ENCODE measurements around the gene MAPK12.
A peak's percentile ranks its signal among the peaks of the same experiment; 100 is the strongest.

MAPK12 gene

DNA sequence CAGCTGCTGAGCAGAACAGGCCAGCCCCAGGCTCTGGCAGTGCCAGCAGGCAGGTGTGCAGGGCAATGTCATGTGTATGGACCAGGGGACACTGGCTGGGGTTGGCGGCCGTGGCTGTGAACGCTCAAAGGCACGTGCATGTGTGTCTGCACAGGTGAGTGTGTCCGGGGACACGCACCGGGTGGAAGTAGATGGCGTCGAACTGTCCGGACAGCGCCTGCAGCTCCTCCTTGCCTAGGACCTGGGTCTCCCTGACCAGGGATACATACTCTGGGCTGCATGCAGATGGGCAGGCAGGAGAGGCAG is 11.3 kb downstream of the MAPK12 start:
- peak overlapping the region; percentile 97 for H3K4me3 ChIP-seq (ENCODE audit: low read length)
- peak overlapping the region; percentile 1 for H3K9ac ChIP-seq (ENCODE audit: low read length)
- no peaks in the 10 kb centered on the region for H3K27me3 ChIP-seq (ENCODE audit: control insufficient read depth, insufficient read depth, low read length)
- no peak overlapping the region for H3K27ac ChIP-seq (ENCODE audit: low read depth, low read length)
- H3K36me3 ChIP-seq (ENCODE audit: control insufficient read depth, insufficient read depth, low read length), result peaks cover 15% of the 10 kb centered on the region
- H3K4me1 ChIP-seq (ENCODE audit: control insufficient read depth, insufficient read depth, low read length), result peaks cover 14% of the 10 kb centered on the region

DNA sequence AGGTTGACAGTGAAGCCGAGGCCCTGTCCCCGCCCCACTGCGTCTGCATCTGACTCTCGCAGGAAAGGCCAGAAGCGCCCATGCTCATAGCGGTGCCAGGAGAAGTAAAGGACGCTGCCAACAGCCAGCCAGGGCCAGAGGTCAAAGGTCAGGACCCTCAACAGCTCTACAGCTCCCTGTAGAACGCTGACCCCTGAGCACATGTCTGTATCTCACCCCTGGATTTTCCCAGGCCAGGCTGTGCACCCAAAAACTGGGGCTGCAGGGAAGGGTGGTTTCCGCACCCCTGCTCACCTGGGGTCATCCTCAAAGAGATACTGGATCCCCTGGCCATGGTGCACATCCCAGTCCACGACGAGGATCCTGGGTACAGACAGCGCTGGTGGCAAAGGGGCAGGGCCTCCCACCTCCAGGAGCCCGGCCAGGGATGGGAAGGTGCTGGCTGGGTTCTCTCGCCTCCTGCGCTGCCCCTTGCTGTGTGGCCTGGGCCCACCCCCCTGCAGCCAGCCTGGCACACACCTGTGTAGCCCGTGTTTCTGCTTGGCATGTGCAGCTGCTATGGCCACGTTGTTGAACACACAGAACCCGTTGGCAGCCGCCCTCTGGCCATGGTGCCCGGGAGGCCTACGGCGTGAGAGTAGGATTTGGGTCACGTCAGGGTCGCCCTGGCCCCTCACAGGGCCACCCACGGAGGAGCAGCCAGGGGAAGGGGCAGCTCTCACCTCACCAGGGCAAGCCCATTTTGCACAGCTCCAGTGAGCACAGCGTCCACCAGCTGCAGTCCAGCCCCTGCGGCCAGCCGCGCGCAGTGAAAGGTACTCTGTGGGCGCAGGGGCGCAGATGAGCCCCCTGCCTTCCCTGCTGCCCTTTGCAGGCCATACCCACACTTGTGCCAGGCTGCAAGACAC is 11.9 kb downstream of the MAPK12 start:
- Histone ChIP-seq H3K4me1 (ENCODE audit: control insufficient read depth, insufficient read depth, low read length) (peaks cover 14% of the 10 kb centered on the region), H3K36me3 (ENCODE audit: control insufficient read depth, insufficient read depth, low read length) (peaks cover 15% of the 10 kb centered on the region), H3K27ac (ENCODE audit: low read depth, low read length) (no peak overlapping the region), H3K9ac (ENCODE audit: low read length) (no peak overlapping the region), H3K27me3 (ENCODE audit: control insufficient read depth, insufficient read depth, low read length) (no peaks in the 10 kb centered on the region), H3K4me3 (ENCODE audit: low read length) (peak overlapping the region; percentile 97)

DNA sequence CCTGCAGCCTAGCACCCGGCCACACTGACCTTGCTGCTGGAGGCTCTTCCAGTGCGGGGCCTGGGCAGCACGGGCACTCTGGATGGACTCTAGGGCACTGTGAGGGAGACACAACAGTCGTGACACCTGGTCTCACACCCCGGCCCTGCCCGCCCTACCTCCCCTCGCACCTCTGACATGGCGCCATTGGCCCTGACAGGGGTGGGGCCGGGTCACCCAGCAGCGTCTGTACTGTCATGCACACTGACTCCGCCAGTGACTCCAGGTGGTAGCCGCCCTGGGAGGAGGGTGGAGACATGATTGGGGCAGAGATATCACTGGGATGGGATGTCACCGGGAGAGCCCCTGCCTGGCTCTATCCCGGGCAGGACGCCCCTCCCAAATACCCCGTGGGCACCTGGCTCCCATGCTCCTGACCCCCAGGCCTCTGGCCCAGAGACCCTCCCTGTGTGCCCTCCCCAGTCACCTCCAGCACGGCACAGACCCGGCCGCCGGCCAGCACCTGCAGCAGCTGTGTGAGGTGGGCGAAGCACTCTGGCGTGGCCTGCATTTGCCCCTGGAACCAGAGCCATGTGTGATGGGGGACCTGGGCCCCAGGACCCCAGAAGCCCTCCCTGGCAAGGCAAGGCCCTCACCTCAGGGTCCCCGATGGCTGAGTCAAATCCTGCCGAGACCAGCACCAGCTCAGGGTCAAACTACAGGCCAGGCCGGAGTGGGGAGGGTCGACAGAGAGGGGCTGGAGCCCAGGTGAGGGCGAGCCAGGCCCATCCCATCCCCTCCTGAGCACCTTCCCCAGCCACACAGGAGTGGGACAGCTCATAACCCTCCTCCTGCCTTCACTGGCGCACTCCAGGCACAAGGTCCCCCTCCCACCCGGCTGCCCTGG is 13.0 kb downstream of the MAPK12 start:
- H3K27me3 ChIP-seq (ENCODE audit: control insufficient read depth, insufficient read depth, low read length), result no peaks in the 10 kb centered on the region
- peaks cover 17% of the 10 kb centered on the region for H3K4me1 ChIP-seq (ENCODE audit: control insufficient read depth, insufficient read depth, low read length)
- H3K4me3 ChIP-seq (ENCODE audit: low read length), result no peak overlapping the region
- no peak overlapping the region for H3K9ac ChIP-seq (ENCODE audit: low read length)
- H3K27ac ChIP-seq (ENCODE audit: low read depth, low read length), result no peak overlapping the region
- H3K36me3 ChIP-seq (ENCODE audit: control insufficient read depth, insufficient read depth, low read length), result peaks cover 15% of the 10 kb centered on the region

GRCh38 chr22:50247748-50248147 is 13.7 kb downstream of the MAPK12 start:
- H3K27ac ChIP-seq (ENCODE audit: low read depth, low read length), result no peak overlapping the region
- H3K4me3 ChIP-seq (ENCODE audit: low read length), result no peak overlapping the region
- H3K36me3 ChIP-seq (ENCODE audit: control insufficient read depth, insufficient read depth, low read length), result peaks cover 15% of the 10 kb centered on the region
- no peak overlapping the region for H3K9ac ChIP-seq (ENCODE audit: low read length)
- H3K27me3 ChIP-seq (ENCODE audit: control insufficient read depth, insufficient read depth, low read length), result no peaks in the 10 kb centered on the region
- H3K4me1 ChIP-seq (ENCODE audit: control insufficient read depth, insufficient read depth, low read length), result peaks cover 17% of the 10 kb centered on the region

DNA sequence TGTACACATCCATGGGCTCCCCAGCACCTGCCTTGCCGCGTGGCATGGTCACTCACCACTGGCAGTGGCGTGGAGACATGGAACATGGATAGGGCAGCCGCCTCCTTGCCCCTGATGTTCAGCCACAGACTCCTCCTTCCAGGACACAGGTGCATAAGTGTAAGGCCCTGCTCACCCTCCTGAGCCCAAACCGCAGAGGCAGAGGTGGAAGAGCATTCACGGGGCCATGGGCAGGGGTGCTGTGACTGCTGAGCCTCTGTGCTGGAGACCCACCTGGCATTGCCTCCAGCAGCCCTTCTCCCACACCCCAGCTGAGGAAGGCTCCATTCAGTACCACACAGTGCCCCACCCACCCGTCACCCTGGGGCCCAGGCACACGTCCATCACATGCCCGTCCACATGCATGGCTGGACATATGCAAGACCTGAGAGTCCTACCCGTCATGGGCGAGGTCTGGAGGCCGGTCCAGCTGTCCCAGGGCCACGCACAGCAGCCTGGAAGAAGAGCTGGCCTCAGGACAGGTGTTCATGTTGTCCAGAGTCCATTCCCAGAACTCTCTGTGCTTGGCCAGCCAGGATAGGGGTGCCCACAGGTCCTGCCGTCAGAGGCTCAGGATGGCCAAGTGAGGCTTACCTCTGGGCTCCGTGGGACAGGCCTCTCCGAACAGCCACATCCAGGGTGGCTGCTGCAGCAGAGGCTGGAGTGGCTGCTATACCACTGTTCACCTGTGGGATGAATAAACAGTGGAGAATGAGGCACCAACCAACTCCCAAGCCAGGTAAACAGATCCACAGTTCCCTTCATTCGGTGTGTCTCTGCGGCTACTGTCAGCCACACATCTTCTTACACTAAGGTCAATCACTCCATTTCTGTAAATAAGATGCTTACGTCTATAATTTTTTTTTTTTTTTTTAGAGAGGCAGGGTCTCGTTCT is 15.0 kb downstream of the MAPK12 start:
- H3K27me3 ChIP-seq (ENCODE audit: control insufficient read depth, insufficient read depth, low read length), result no peaks in the 10 kb centered on the region
- H3K4me3 ChIP-seq (ENCODE audit: low read length), result peak overlapping the region; percentile 82
- peaks cover 15% of the 10 kb centered on the region for H3K36me3 ChIP-seq (ENCODE audit: control insufficient read depth, insufficient read depth, low read length)
- H3K27ac ChIP-seq (ENCODE audit: low read depth, low read length), result no peak overlapping the region
- H3K4me1 ChIP-seq (ENCODE audit: control insufficient read depth, insufficient read depth, low read length), result peaks cover 17% of the 10 kb centered on the region
- H3K9ac ChIP-seq (ENCODE audit: low read length), result no peak overlapping the region

DNA sequence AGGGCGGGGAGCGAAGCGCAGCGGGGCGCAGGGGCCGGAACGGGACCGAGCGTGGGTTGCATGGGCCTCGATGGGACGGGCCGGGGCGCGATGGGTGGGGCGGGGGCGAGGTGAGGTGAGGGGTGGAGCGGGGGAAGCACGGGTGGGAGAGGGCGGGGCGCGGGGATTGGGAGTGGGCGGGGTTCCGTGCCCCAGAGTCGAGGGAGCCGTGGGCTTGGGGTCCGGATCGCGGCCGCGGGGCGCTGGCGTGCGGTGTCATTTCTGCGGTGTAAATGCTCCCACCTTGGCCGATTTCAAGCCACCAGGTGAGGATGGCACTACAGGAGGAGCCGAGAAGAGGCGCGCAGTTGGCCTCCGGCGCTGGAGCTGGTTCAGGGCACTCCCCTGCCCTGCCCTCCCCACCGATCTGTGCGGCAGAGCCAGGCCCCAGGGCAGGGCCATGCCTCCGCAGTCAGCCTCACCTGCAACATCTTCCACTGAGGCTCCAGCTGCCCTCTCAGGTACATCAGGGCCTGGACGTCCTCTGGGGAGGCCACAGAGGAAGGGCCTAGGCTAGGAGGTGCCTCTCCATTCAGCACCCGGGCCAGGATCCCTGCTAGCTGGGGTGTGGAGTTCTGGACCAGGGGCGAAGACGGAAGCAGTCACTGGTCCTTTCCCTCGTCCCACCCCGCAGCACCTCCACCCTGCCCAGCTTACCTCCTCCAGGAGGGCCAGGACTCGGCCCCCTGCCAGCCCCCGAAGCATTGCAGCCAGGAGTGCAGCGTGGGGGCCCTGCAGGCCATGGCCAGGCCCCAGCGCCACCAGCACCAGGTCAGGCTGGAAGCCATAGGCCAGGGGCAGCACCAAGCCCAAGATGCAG is 16.0 kb downstream of the MAPK12 start:
- peaks cover 11% of the 10 kb centered on the region for H3K4me1 ChIP-seq (ENCODE audit: control insufficient read depth, insufficient read depth, low read length)
- peaks cover 15% of the 10 kb centered on the region for H3K36me3 ChIP-seq (ENCODE audit: control insufficient read depth, insufficient read depth, low read length)
- peak overlapping the region; percentile 50 for H3K9ac ChIP-seq (ENCODE audit: low read length)
- peak overlapping the region; percentile 82 for H3K4me3 ChIP-seq (ENCODE audit: low read length)
- no peaks in the 10 kb centered on the region for H3K27me3 ChIP-seq (ENCODE audit: control insufficient read depth, insufficient read depth, low read length)
- peak overlapping the region; percentile 91 for H3K27ac ChIP-seq (ENCODE audit: low read depth, low read length)

DNA sequence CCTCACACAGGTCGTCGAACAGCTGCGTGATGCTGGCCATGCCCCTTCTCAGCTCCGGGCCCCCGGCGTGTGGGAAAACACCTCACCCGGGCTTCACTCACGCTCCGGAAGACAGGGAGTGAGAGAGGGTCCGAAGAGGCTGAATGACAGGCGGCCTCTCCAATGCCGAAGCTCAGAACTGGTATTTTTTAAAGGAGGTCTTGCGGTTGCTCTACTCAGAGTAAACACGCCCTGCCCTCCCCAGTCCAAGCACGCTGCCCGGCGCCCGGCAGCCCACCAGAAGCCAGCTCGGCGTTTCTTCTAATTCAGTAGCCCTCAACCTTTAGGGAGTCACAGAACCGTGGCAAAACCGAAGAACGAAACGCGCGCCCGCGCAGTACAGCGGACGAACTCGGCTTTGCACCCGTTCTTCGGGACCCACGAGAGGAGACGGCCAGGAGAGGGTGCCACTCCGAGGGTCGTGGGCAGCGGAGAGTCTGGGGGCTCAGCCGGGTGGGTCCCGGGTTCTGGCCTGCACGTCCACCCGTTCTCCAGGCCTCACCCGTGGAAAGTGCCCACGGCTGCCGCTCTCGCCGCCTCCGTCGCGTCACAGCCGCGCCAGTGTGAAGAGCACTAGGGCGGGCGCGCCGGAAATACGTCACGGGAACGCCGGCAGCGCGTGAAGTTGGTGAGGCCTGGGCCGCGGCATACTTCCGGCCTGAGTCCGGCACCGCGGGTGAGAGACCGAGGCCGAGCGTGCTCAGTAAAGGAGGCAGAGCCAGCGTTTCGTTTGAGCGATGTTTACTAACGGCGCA is 16.9 kb downstream of the MAPK12 start, which contains the start of gene TUBGCP6:
TSS of gene TUBGCP6 (minus strand) at position 604 of the 794 bp plus-strand sequence. CDS start at position 40, 564 bp downstream.
- Histone ChIP-seq H3K4me1 (ENCODE audit: control insufficient read depth, insufficient read depth, low read length) (peaks cover 3% of the 10 kb centered on the region), H3K27ac (ENCODE audit: low read depth, low read length) (peak within 1 kb of the TSS; percentile 91), H3K36me3 (ENCODE audit: control insufficient read depth, insufficient read depth, low read length) (peaks cover 21% of the 10 kb centered on the region), H3K9ac (ENCODE audit: low read length) (peak within 1 kb of the TSS; percentile 50), H3K4me3 (ENCODE audit: low read length) (peak within 1 kb of the TSS; percentile 82), H3K27me3 (ENCODE audit: control insufficient read depth, insufficient read depth, low read length) (no peaks in the 10 kb centered on the region)

GRCh38 chr22:50243685-50244419 is 17.6 kb downstream of the MAPK12 start:
- H3K4me3 ChIP-seq (ENCODE audit: low read length), result peak overlapping the region; percentile 82
- peak overlapping the region; percentile 50 for H3K9ac ChIP-seq (ENCODE audit: low read length)
- peaks cover 21% of the 10 kb centered on the region for H3K36me3 ChIP-seq (ENCODE audit: control insufficient read depth, insufficient read depth, low read length)
- H3K27ac ChIP-seq (ENCODE audit: low read depth, low read length), result peak overlapping the region; percentile 91
- no peaks in the 10 kb centered on the region for H3K27me3 ChIP-seq (ENCODE audit: control insufficient read depth, insufficient read depth, low read length)
- peaks cover 3% of the 10 kb centered on the region for H3K4me1 ChIP-seq (ENCODE audit: control insufficient read depth, insufficient read depth, low read length)

DNA sequence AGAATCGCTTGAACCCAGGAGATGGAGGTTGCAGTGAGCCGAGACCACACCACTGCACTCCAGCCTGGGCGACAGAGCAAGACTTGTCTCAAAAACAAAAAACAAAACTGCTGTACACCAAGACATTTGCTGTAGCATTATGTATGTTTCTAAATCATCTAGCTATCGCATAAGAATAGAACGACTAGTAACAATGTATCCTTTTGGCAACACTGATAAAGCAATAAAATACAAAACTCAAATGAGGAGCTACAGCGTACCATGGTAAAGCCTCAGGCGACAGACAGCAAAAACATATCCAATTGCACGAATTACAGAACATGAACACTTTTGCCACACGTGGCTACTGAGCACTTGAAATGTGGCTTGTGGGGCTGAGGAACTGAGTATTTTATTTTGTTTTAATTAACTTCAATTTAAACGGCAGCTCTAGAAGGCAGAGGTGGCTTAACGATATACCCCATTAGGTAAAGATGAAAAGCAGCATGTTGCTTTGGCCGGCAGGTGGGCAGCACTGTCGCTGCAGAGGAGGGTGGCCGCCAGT is 19.0 kb downstream of the MAPK12 start:
- peaks cover 3% of the 10 kb centered on the region for H3K4me1 ChIP-seq (ENCODE audit: control insufficient read depth, insufficient read depth, low read length)
- no peak overlapping the region for H3K27ac ChIP-seq (ENCODE audit: low read depth, low read length)
- H3K9ac ChIP-seq (ENCODE audit: low read length), result no peak overlapping the region

DNA sequence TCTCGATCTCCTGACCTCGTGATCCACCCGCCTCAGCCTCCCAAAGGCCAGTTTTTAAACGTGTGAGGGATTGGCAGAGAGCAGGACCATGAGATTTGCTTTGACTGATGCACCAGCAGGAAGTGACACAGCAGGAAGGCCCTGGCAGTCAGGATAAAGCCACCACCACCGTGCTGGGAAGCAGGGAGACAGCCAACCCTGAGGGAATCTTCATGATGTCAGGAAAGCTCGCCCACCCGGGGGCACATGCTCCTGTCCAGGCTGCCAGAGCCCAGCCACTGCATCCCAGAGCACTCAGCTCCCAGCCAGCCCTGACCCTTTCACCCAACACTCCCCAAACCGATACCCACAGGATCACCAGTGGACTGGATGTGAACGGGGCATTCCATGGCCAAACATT is 22.7 kb downstream of the MAPK12 start:
- H3K4me3 ChIP-seq (ENCODE audit: low read length), result no peak overlapping the region

More for the DNA sequence above, 19.0 kb downstream of the MAPK12 start:
- H3K4me3 ChIP-seq (ENCODE audit: low read length), result peak overlapping the region; percentile 51
- H3K36me3 ChIP-seq (ENCODE audit: control insufficient read depth, insufficient read depth, low read length), result peaks cover 16% of the 10 kb centered on the region
- H3K27me3 ChIP-seq (ENCODE audit: control insufficient read depth, insufficient read depth, low read length), result no peaks in the 10 kb centered on the region

More for the DNA sequence above, 22.7 kb downstream of the MAPK12 start:
- Histone ChIP-seq H3K9ac (ENCODE audit: low read length) (no peak overlapping the region), H3K27ac (ENCODE audit: low read depth, low read length) (no peak overlapping the region), H3K4me1 (ENCODE audit: control insufficient read depth, insufficient read depth, low read length) (no peaks in the 10 kb centered on the region), H3K36me3 (ENCODE audit: control insufficient read depth, insufficient read depth, low read length) (peaks cover 10% of the 10 kb centered on the region), H3K27me3 (ENCODE audit: control insufficient read depth, insufficient read depth, low read length) (no peaks in the 10 kb centered on the region)

Data from rectal smooth muscle tissue (tissue), 1 donor.